Measurements from ENCODE around the gene KRABD2.

Gene KRABD2

GRCh38 chr17:8365143-8365542 is 11.4 kb downstream of the KRABD2 start:
- no peaks in the 10 kb centered on the region for H3K4me1 ChIP-seq (ENCODE audit: control insufficient read depth in 4 of 4, insufficient read depth in 4 of 4, low read length in 3 of 4)
- WGBS, result 71% methylated on average over 1 of the region's 1 CpG
- DNase-seq (ENCODE audit: low spot score), result no peak
- no peak overlapping the region for H3K9ac ChIP-seq (ENCODE audit: low read depth in 1 of 2, low read length in 2 of 2)
- no peak overlapping the region for H3K27ac ChIP-seq (ENCODE audit: low read depth in 1 of 2, low read length in 2 of 2)
- no peaks in the 10 kb centered on the region for H3K27me3 ChIP-seq (ENCODE audit: control insufficient read depth in 4 of 4, insufficient read depth in 4 of 4, low read length in 3 of 4)
- H3K4me3 ChIP-seq (ENCODE audit: low read depth in 1 of 3, low read length in 3 of 3), result no peak overlapping the region
- H3K36me3 ChIP-seq (ENCODE audit: control insufficient read depth in 4 of 4, insufficient read depth in 3 of 4, low read depth in 1 of 4, low read length in 3 of 4), result peaks cover 4 to 12% (median 9%) of the 10 kb centered on the region in 4 donors
- no peaks in the 10 kb centered on the region for H3K9me3 ChIP-seq (ENCODE audit: control insufficient read depth in 4 of 4, low read length in 3 of 4)
- no peak for TF ChIP-seq RAD21 (IDR thresholded peaks at IDR 0.05)
- TF ChIP-seq SP1 (IDR thresholded peaks at IDR 0.05), result no peak
- TF ChIP-seq REST (IDR thresholded peaks at IDR 0.05), result no peak
- TF ChIP-seq JUND (IDR thresholded peaks at IDR 0.05), result no peak
- TF ChIP-seq ATF3 (IDR thresholded peaks at IDR 0.05), result no peak
- no peak for TF ChIP-seq FOXA2 (IDR thresholded peaks at IDR 0.05)
- no peak for TF ChIP-seq ZBTB33 (IDR thresholded peaks at IDR 0.05)

- Histone ChIP-seq H3K27ac (ENCODE audit: low read depth in 1 of 2, low read length in 2 of 2) (no peak overlapping the region), H3K4me1 (ENCODE audit: control insufficient read depth in 4 of 4, insufficient read depth in 4 of 4, low read length in 3 of 4) (no peaks in the 10 kb centered on the region), H3K27me3 (ENCODE audit: control insufficient read depth in 4 of 4, insufficient read depth in 4 of 4, low read length in 3 of 4) (no peaks in the 10 kb centered on the region), H3K36me3 (ENCODE audit: control insufficient read depth in 4 of 4, insufficient read depth in 3 of 4, low read depth in 1 of 4, low read length in 3 of 4) (no peaks in the 10 kb centered on the region), H3K9me3 (ENCODE audit: control insufficient read depth in 4 of 4, low read length in 3 of 4) (no peaks in the 10 kb centered on the region), H3K9ac (ENCODE audit: low read depth in 1 of 2, low read length in 2 of 2) (no peak overlapping the region), H3K4me3 (ENCODE audit: low read depth in 1 of 3, low read length in 3 of 3) (no peak overlapping the region)
- WGBS, result 94% methylated on average over 4 of the region's 4 CpGs
- DNase-seq (ENCODE audit: low spot score), result no peak
- TF ChIP-seq MAX (IDR thresholded peaks at IDR 0.05) (no peak), RXRA (IDR thresholded peaks at IDR 0.05) (no peak), EGR1 (IDR thresholded peaks at IDR 0.05; ENCODE audit: low read depth in 2 of 2) (no peak), TAF1 (conservative IDR thresholded peaks at IDR 0.05) (no peak), HNF4G (IDR thresholded peaks at IDR 0.05) (no peak), FOXA2 (IDR thresholded peaks at IDR 0.05) (no peak), YY1 (IDR thresholded peaks at IDR 0.05) (no peak), CTCF (IDR thresholded peaks at IDR 0.05; ENCODE audit: low read depth, low read length, missing input control) (no peak), SP1 (IDR thresholded peaks at IDR 0.05) (no peak), ATF3 (IDR thresholded peaks at IDR 0.05) (no peak), REST (IDR thresholded peaks at IDR 0.05) (no peak)
Observed at GRCh38 chr17:8362651-8363332, 13.7 kb downstream of the KRABD2 start.

All from liver (tissue), 8 donors.